Measurements from ENCODE around the gene SLC22A12.
A peak's percentile ranks its signal among the peaks of the same experiment; 100 is the strongest.

The SLC22A12 gene

DNA sequence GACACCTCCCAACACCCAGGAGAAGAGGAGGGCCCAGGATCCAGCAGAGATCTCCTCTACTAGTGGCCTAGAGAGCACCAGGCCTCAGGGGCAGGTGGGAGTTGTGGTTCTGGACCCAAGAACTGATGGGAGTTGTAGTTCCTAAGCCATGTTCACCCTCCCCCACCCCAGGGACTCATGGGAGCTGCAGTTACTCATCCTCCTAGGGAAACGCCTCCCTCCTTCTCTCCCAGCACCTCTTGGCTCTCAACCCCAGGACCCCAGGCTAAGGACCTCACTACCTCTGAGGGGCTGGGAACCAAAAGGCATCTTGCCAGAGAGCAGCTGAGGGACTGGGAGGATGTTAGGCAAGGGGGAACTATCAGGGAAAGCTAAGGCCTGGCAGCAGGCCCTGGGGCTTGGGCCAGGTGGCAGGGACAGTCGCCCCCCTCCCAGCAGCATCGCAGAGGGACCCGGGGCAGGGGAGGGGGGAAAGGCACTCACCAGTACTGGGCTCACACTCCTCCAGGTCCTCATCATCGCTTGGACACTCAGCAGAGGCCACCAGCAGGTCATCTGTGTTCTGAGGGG lies 28.9 kb downstream of the SLC22A12 start:
- Histone ChIP-seq H3K36me3 (ENCODE audit: control insufficient read depth, insufficient read depth, low read length) (no peaks in the 10 kb centered on the region), H3K9me3 (ENCODE audit: control insufficient read depth, insufficient read depth, low read length) (no peaks in the 10 kb centered on the region), H3K27me3 (ENCODE audit: control insufficient read depth, insufficient read depth, low read length) (no peaks in the 10 kb centered on the region), H3K9ac (ENCODE audit: low read depth, low read length) (no peak overlapping the region), H3K4me1 (ENCODE audit: control insufficient read depth, insufficient read depth, low read length) (peaks cover 7% of the 10 kb centered on the region; the same call in 1 of the 2 replicates), H3K4me3 (ENCODE audit: low read depth, low read length) (no peak overlapping the region), H3K27ac (ENCODE audit: low read depth, low read length) (no peak overlapping the region)

- no peak overlapping the region for H3K4me3 ChIP-seq (ENCODE audit: low read depth, low read length)
- no peak overlapping the region for H3K27ac ChIP-seq (ENCODE audit: low read depth, low read length)
- no peaks in the 10 kb centered on the region for H3K36me3 ChIP-seq (ENCODE audit: control insufficient read depth, insufficient read depth, low read length)
- H3K9me3 ChIP-seq (ENCODE audit: control insufficient read depth, insufficient read depth, low read length) = no peaks in the 10 kb centered on the region
- H3K27me3 ChIP-seq (ENCODE audit: control insufficient read depth, insufficient read depth, low read length) = no peaks in the 10 kb centered on the region
- peaks cover 7% of the 10 kb centered on the region; the same call in 1 of the 2 replicates for H3K4me1 ChIP-seq (ENCODE audit: control insufficient read depth, insufficient read depth, low read length)
- H3K9ac ChIP-seq (ENCODE audit: low read depth, low read length) = no peak overlapping the region
These were observed 29.5 kb downstream of the SLC22A12 start for GRCh38 chr11:64620381-64620971.

GRCh38 chr11:64621283-64622019 lies 30.4 kb downstream of the SLC22A12 start:
- Histone ChIP-seq H3K4me3 (ENCODE audit: low read depth, low read length) (no peak overlapping the region), H3K9me3 (ENCODE audit: control insufficient read depth, insufficient read depth, low read length) (no peaks in the 10 kb centered on the region), H3K27ac (ENCODE audit: low read depth, low read length) (no peak overlapping the region), H3K4me1 (ENCODE audit: control insufficient read depth, insufficient read depth, low read length) (peaks cover 7% of the 10 kb centered on the region; the same call in 1 of the 2 replicates), H3K27me3 (ENCODE audit: control insufficient read depth, insufficient read depth, low read length) (no peaks in the 10 kb centered on the region), H3K9ac (ENCODE audit: low read depth, low read length) (no peak overlapping the region), H3K36me3 (ENCODE audit: control insufficient read depth, insufficient read depth, low read length) (no peaks in the 10 kb centered on the region)

DNA sequence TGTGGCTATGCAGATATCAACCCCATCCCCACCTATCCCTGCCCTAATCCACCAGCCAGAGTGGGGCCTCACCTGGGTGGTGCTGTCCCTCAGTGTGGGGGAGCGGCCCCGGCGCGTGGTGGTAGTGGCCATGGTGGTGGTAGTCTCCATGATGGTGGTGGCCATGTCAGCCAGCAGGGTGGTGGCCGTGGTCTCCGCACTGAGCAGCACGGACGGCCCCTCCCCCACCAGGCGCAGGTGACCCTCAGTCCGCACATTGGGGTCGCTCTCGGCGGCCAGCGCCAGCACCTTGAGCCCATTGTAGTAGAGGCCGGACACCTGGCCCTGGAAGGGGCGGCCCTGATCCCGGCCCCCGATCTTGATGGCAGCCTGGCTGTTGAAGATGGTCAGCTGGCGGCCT lies 31.7 kb downstream of the SLC22A12 start:
- H3K4me3 ChIP-seq (ENCODE audit: low read depth, low read length) = no peak overlapping the region
- no peaks in the 10 kb centered on the region for H3K9me3 ChIP-seq (ENCODE audit: control insufficient read depth, insufficient read depth, low read length)
- no peak overlapping the region for H3K27ac ChIP-seq (ENCODE audit: low read depth, low read length)
- no peaks in the 10 kb centered on the region for H3K27me3 ChIP-seq (ENCODE audit: control insufficient read depth, insufficient read depth, low read length)
- H3K9ac ChIP-seq (ENCODE audit: low read depth, low read length) = no peak overlapping the region
- no peaks in the 10 kb centered on the region for H3K36me3 ChIP-seq (ENCODE audit: control insufficient read depth, insufficient read depth, low read length)
- H3K4me1 ChIP-seq (ENCODE audit: control insufficient read depth, insufficient read depth, low read length) = peaks cover 7% of the 10 kb centered on the region; the same call in 1 of the 2 replicates

GRCh38 chr11:64624883-64625481 lies 34.0 kb downstream of the SLC22A12 start:
- Histone ChIP-seq H3K9ac (ENCODE audit: low read depth, low read length) (no peak overlapping the region), H3K4me3 (ENCODE audit: low read depth, low read length) (no peak overlapping the region), H3K9me3 (ENCODE audit: control insufficient read depth, insufficient read depth, low read length) (no peaks in the 10 kb centered on the region), H3K27me3 (ENCODE audit: control insufficient read depth, insufficient read depth, low read length) (no peaks in the 10 kb centered on the region), H3K36me3 (ENCODE audit: control insufficient read depth, insufficient read depth, low read length) (no peaks in the 10 kb centered on the region), H3K4me1 (ENCODE audit: control insufficient read depth, insufficient read depth, low read length) (peaks cover 11% of the 10 kb centered on the region; the same call in 1 of the 2 replicates), H3K27ac (ENCODE audit: low read depth, low read length) (no peak overlapping the region)

DNA sequence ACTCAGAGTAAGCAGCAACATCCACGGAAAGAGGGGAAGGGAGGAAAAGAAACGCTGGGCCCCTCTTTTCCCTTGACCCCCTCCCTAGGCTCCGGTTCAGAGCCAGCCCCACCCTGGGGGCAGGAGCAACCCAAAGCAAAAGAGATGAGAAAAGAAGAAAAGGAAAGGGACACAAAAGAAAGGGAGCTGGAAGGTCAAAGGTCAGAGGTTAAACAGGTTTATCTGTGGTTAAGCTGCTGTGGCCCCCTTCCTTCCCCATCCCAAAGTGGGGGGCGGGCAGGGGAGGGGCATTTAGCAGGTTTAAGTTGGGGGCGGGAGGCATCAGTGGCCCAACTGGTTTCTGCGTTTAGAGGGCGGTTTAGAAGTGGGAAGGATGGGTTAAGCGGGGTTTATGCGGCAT lies 35.6 kb downstream of the SLC22A12 start:
- peaks cover 7% of the 10 kb centered on the region; the same call in 1 of the 2 replicates for H3K4me1 ChIP-seq (ENCODE audit: control insufficient read depth, insufficient read depth, low read length)
- peaks cover 4% of the 10 kb centered on the region; the same call in 1 of the 2 replicates for H3K27me3 ChIP-seq (ENCODE audit: control insufficient read depth, insufficient read depth, low read length)
- H3K4me3 ChIP-seq (ENCODE audit: low read depth, low read length) = no peak overlapping the region
- no peak overlapping the region for H3K9ac ChIP-seq (ENCODE audit: low read depth, low read length)
- H3K9me3 ChIP-seq (ENCODE audit: control insufficient read depth, insufficient read depth, low read length) = no peaks in the 10 kb centered on the region
- H3K27ac ChIP-seq (ENCODE audit: low read depth, low read length) = no peak overlapping the region
- H3K36me3 ChIP-seq (ENCODE audit: control insufficient read depth, insufficient read depth, low read length) = no peaks in the 10 kb centered on the region

GRCh38 chr11:64627371-64627770 lies 36.4 kb downstream of the SLC22A12 start:
- Histone ChIP-seq H3K9me3 (ENCODE audit: control insufficient read depth, insufficient read depth, low read length) (no peaks in the 10 kb centered on the region), H3K36me3 (ENCODE audit: control insufficient read depth, insufficient read depth, low read length) (no peaks in the 10 kb centered on the region), H3K4me1 (ENCODE audit: control insufficient read depth, insufficient read depth, low read length) (peaks cover 7% of the 10 kb centered on the region; the same call in 1 of the 2 replicates), H3K27me3 (ENCODE audit: control insufficient read depth, insufficient read depth, low read length) (peaks cover 7% of the 10 kb centered on the region; the same call in 1 of the 2 replicates), H3K9ac (ENCODE audit: low read depth, low read length) (no peak overlapping the region), H3K4me3 (ENCODE audit: low read depth, low read length) (no peak overlapping the region), H3K27ac (ENCODE audit: low read depth, low read length) (no peak overlapping the region)

DNA sequence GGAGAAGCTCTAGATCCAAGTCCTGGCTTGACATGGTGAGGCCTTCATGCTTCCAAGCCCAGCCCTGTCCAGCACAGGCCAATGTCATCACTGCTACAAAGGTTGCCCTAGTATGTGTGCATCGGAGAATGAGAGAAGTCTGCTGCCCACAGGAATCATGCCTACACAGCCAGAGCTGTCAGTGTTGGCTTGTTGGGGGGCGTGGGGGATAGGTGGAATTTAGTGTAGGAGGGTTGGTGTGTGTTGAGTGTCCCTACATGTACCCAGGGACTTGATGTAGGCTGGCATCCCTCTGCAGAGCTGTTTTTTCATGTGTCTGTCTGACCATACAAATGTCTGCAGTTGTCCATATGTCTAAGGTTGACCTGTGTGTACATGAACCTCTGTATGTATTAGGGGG lies 37.6 kb downstream of the SLC22A12 start:
- Histone ChIP-seq H3K27me3 (ENCODE audit: control insufficient read depth, insufficient read depth, low read length) (peaks cover 7% of the 10 kb centered on the region; the same call in 1 of the 2 replicates), H3K27ac (ENCODE audit: low read depth, low read length) (no peak overlapping the region), H3K9ac (ENCODE audit: low read depth, low read length) (no peak overlapping the region), H3K4me3 (ENCODE audit: low read depth, low read length) (no peak overlapping the region), H3K9me3 (ENCODE audit: control insufficient read depth, insufficient read depth, low read length) (no peaks in the 10 kb centered on the region), H3K36me3 (ENCODE audit: control insufficient read depth, insufficient read depth, low read length) (no peaks in the 10 kb centered on the region), H3K4me1 (ENCODE audit: control insufficient read depth, insufficient read depth, low read length) (peaks cover 7% of the 10 kb centered on the region; the same call in 1 of the 2 replicates)

- H3K36me3 ChIP-seq (ENCODE audit: control insufficient read depth, insufficient read depth, low read length) = no peaks in the 10 kb centered on the region
- H3K4me3 ChIP-seq (ENCODE audit: low read depth, low read length) = no peak overlapping the region
- peaks cover 7% of the 10 kb centered on the region; the same call in 1 of the 2 replicates for H3K4me1 ChIP-seq (ENCODE audit: control insufficient read depth, insufficient read depth, low read length)
- no peak overlapping the region for H3K27ac ChIP-seq (ENCODE audit: low read depth, low read length)
- no peaks in the 10 kb centered on the region for H3K9me3 ChIP-seq (ENCODE audit: control insufficient read depth, insufficient read depth, low read length)
- peaks cover 7% of the 10 kb centered on the region; the same call in 1 of the 2 replicates for H3K27me3 ChIP-seq (ENCODE audit: control insufficient read depth, insufficient read depth, low read length)
- H3K9ac ChIP-seq (ENCODE audit: low read depth, low read length) = no peak overlapping the region
These were observed 38.1 kb downstream of the SLC22A12 start for GRCh38 chr11:64629103-64629502.

DNA sequence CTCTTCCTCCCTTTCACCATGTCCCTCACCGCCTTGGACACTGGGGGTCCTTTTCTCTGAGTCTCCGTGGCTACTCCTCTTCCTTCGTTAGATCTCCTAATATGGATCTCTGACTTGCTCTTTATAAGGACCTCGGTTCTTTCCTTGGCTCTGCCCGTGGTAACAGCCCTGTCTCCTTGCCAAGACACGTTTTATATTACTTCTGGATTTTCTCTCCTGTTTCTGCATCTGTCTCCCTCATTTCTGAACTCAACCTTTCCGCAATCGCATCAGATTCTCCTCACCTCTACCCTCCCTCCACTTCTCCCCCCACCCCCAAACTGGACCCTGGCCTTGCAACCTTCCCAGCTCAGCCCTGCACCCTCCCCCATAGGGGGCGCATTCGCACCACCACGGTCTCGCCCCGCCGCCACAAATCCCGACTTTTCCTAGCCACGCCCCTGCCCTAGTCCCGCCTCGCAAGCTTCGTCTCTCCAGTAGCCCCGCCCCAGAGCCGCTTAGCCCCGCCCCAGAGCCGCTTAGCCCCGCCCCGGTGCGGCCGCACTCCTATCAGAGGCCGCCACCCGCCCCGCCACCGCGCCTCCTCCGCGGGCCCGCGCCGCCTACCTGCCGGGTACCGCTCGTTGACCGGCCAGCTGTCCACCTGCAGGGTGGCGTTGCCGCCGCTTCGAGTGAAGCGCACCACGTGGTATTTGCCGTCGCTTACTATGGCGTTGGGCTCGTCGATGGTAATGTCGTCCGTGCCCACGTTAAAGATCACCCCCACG lies 39.0 kb downstream of the SLC22A12 start:
- Histone ChIP-seq H3K4me3 (ENCODE audit: low read depth, low read length) (peak overlapping the region; percentile 12; the same call in 1 of the 2 replicates), H3K36me3 (ENCODE audit: control insufficient read depth, insufficient read depth, low read length) (no peaks in the 10 kb centered on the region), H3K4me1 (ENCODE audit: control insufficient read depth, insufficient read depth, low read length) (peaks cover 7% of the 10 kb centered on the region; the same call in 1 of the 2 replicates), H3K27ac (ENCODE audit: low read depth, low read length) (no peak overlapping the region), H3K9me3 (ENCODE audit: control insufficient read depth, insufficient read depth, low read length) (no peaks in the 10 kb centered on the region), H3K9ac (ENCODE audit: low read depth, low read length) (no peak overlapping the region), H3K27me3 (ENCODE audit: control insufficient read depth, insufficient read depth, low read length) (peaks cover 7% of the 10 kb centered on the region; the same call in 1 of the 2 replicates)
